GM10266 (cell line): Measurements from ENCODE around the gene FUBP3.
A peak's percentile ranks its signal among the peaks of the same experiment; 100 is the strongest.

ENCODE experiments used
- DNase-seq: peaks from one replicate; pipeline ENCODE4 v3.0.0; 2012; ENCODE audit errors: extremely low spot score
- TF ChIP-seq, protein P1 (sequence below): IDR thresholded peaks from 2 replicates; pipeline ENCODE4 v1.5.1; 2012; ENCODE audit warnings: mild to moderate bottlenecking, low read depth; ENCODE audit not compliant: control insufficient read depth, insufficient read depth; ENCODE audit errors: missing control alignments

Gene FUBP3

DNA sequence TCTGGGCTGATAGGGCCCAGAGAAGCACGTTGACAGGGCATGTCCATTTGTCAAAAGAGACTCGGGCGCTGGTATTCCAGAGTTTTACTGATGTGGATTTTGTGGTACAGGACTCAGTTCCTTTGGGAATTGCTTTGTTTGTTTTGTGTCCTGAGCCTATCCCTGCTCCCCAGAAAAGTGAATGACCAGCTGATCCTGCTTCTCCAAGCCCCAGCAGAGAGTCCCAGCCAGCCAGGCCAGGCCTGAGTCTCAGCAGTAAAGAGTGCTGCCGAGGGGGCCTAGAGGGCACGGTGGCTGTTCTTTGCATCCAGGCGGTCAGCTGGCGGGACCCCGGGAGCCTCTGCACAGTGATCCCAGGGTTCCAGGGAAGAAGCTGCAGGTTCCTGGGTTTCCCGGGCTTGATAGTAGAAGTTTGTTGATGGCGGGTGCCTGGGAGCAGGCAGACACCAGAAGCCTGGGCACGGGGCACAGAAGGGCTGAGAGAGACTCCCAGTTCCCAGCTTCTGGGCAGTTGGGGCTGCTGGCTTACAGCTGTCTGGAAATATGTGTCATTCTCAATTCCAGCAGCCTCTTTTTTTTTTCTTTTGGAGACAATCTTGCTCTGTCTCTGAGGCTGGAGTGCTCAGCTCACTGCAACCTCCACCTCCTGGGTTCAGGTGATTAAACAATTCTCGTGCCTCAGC lies 93.7 kb downstream of the FUBP3 start:
- TF ChIP-seq, protein P1, sequence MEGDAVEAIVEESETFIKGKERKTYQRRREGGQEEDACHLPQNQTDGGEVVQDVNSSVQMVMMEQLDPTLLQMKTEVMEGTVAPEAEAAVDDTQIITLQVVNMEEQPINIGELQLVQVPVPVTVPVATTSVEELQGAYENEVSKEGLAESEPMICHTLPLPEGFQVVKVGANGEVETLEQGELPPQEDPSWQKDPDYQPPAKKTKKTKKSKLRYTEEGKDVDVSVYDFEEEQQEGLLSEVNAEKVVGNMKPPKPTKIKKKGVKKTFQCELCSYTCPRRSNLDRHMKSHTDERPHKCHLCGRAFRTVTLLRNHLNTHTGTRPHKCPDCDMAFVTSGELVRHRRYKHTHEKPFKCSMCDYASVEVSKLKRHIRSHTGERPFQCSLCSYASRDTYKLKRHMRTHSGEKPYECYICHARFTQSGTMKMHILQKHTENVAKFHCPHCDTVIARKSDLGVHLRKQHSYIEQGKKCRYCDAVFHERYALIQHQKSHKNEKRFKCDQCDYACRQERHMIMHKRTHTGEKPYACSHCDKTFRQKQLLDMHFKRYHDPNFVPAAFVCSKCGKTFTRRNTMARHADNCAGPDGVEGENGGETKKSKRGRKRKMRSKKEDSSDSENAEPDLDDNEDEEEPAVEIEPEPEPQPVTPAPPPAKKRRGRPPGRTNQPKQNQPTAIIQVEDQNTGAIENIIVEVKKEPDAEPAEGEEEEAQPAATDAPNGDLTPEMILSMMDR: no peak
- DNase-seq: no peak

DNA sequence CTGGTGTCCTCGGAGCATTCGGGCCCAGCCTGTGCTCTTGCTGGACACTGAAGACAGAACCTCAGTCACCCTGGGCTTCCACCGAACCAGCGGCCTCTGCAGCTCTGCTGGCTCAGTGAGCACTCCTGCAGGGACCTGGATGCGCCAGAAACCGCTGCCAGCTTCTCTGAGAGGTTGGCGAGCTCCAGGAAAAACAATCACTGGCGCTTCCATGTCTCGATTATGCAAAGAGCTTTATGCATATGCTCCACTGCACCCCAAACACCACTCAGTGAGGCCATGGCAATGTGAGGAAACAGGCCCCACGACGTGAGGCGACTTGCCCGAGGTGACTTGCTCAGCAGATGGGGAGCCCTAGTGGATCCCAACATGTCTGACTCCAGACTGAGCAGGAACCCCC lies 96.0 kb downstream of the FUBP3 start:
- DNase-seq: no peak
- TF ChIP-seq, protein P1: no peak

GRCh38 chr9:130677252-130677651 lies 97.9 kb downstream of the FUBP3 start:
- TF ChIP-seq, protein P1: no peak
- DNase-seq: no peak

DNA sequence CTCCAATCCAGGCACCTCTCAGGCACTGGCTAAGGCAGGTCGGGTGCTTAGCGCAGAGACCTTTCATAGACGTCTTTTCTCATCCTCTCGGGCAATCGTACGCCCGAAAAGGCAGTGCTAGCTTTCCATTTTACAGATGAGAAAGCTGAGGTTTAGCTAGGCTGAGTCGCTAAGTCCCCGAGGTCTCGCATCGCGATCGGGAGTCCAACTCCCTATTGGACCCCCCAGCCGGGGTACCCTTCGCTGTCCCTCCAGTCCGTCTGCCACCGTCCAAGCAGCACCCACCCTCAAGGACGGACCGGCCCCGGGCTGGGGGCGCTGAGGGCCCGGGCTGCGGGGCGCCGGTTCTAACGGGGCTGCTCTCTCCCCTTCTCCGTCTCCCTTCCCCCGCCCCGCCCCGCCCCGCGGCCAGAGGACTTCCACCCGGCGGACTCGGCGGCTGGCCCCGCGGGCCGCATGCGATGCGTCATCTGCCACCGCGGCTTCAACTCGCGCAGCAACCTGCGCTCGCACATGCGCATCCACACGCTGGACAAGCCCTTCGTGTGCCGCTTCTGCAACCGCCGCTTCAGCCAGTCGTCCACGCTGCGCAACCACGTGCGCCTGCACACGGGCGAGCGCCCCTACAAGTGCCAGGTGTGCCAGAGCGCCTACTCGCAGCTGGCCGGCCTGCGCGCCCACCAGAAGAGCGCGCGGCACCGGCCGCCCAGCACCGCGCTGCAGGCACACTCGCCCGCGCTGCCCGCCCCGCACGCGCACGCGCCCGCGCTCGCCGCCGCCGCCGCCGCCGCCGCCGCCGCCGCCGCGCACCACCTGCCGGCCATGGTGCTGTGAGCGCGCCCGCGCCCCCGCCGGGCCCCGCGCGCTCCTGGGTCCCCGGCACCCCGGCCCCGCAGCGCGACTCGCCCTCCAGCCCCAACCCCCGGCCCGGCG lies 101.7 kb downstream of the FUBP3 start:
- TF ChIP-seq, protein P1: no peak
- DNase-seq: peak; percentile 83

DNA sequence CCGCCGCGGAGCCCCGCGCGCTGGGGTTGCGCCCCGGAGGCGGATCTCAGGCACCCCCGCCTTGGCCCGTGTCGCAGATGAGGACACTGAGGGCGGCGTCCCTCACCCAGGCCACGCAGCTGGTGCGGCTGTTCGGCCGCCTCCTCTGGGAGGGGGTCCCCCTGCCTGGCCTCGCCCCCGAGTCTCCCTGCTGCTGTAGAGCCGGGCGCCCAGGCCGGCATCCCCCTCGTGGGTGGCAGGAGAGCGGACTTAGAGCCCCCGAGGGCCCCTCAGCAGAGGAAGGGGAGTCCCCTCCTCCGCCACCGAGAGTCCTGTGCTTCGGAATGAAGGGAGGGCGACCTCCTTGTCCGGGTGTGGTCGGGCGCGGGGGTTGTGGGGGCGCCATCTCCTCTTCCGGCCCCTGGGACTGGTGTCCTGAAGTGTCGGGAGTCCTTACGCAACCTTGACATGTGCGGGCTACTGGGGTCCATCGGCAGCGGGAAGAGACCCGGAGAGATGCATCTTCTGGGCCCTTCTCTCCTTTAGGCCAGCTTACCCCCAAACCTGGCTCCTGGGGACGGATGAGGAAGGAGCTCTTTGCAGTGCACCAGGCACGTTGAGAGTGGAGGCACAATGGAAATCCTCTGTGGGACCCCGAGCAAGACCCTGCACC lies 102.5 kb downstream of the FUBP3 start:
- TF ChIP-seq, protein P1: no peak
- peak; percentile 77 for DNase-seq

- TF ChIP-seq, protein P1: peak; percentile 87
These were observed 103.2 kb downstream of the FUBP3 start for GRCh38 chr9:130682421-130683121.

More at GRCh38 chr9:130682421-130683121, 103.2 kb downstream of the FUBP3 start:
- peak; percentile 81 for DNase-seq
